Measurements from ENCODE around the gene STRIP1.

The STRIP1 gene

GRCh38 chr1:110091791-110092190 lies 57.4 kb downstream of the STRIP1 start:
- DNase-seq (ENCODE audit: low read depth) = no peak

GRCh38 chr1:110092991-110093390 lies 58.6 kb downstream of the STRIP1 start:
- no peak for DNase-seq (ENCODE audit: low read depth)

- DNase-seq (ENCODE audit: low read depth) = no peak
Observed at GRCh38 chr1:110094931-110095654, 60.7 kb downstream of the STRIP1 start.

GRCh38 chr1:110097507-110098221 lies 63.2 kb downstream of the STRIP1 start:
- DNase-seq (ENCODE audit: low read depth) = no peak

- DNase-seq (ENCODE audit: low read depth) = no peak
Observed at GRCh38 chr1:110098222-110099026, 64.0 kb downstream of the STRIP1 start.

- no peak for DNase-seq (ENCODE audit: low read depth)
Observed at GRCh38 chr1:110100335-110100734, 65.9 kb downstream of the STRIP1 start.

- no peak for DNase-seq (ENCODE audit: low read depth)
Observed at GRCh38 chr1:110102081-110102480, 67.7 kb downstream of the STRIP1 start.

Data from T follicular helper cell (primary cell).